ENCODE measurements around the gene ANGPTL4.

Gene ANGPTL4

GRCh38 chr19:8421484-8422461 lies 57.8 kb downstream of the ANGPTL4 start:
- DNase-seq: no peak

DNA sequence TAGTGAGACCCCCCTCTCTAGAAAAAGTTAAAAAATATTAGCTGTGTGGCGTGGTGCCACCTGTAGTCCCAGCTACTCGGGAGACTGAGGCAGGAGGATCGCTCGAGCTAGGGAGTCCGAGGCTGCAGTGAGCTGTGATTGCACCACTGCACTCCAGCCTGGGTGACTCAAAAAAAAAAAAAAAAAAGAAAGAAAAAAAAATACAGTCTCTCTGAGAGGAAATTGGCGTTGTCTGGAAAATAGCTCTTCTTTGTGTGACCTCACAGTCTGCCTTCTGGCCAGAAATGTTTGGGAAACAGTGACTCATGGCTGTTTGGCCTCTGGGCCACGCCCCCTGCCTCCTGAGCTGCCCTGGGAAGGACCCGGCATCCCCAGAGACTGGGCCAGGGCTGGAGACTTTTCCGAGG lies 59.9 kb downstream of the ANGPTL4 start:
- peak; percentile 96 for DNase-seq

Measured in fibroblast of skin of abdomen (primary cell).